Cardiac muscle cell (in vitro differentiated cells and primary cell): Measurements from ENCODE around the gene EARS2. TPM values are rescaled to one million over a fixed set of nuclear protein-coding genes. Genes with fewer than 3 reads are reported as not detected.

ENCODE experiments used
- DNase-seq, 2 donors: peaks; one replicate each; pipeline versions ENCODE4 v3.0.0 to v3.0.0-alpha.2; 2010 to 2017; ENCODE audit warnings: low read depth in 1 of 2, low spot score in 1 of 2
- H3K27ac ChIP-seq: fragments of 200-600 bp; sonication (generic); 2 replicates; pipeline ENCODE4 v1.5.1; 2016
- H3K27me3 ChIP-seq: fragments of 200-600 bp; sonication (generic); 2 replicates; pipeline ENCODE4 v1.6.0; 2016; ENCODE audit warnings: control low read depth
- H3K36me3 ChIP-seq: fragments of 200-600 bp; sonication (generic); 2 replicates; pipeline ENCODE4 v1.5.1; 2016; ENCODE audit warnings: control low read depth
- H3K4me1 ChIP-seq: fragments of 200-600 bp; sonication (generic); 2 replicates; pipeline ENCODE4 v1.8.1; 2017; ENCODE audit warnings: low read depth, mild to moderate bottlenecking, mixed run types
- H3K4me3 ChIP-seq: fragments of 200-600 bp; sonication (generic); 2 replicates; pipeline ENCODE4 v1.5.1; 2016; ENCODE audit warnings: mild to moderate bottlenecking
- H3K9me3 ChIP-seq: fragments of 200-600 bp; sonication (generic); 2 replicates; pipeline ENCODE4 v1.5.1; 2017; ENCODE audit warnings: low read depth, mild to moderate bottlenecking, control low read depth
- CTCF ChIP-seq: IDR thresholded peaks from 2 replicates; pipeline ENCODE4 v1.5.1; 2012; ENCODE audit warnings: low read depth, mild to moderate bottlenecking, low read length
- polyA plus RNA-seq: library from polyadenylated mRNA; unstranded; fragments of >200 nt; fragmentation: Nextera tagmentation; extraction: Ambion mirVana; gene quantifications from 2 replicates; pipeline ENCODE4 v1.2.1, GENCODE V29; 2016
- total RNA-seq: library from RNA; depleted of rRNA; stranded (reverse); fragments of >200 nt; gene quantifications from 2 replicates; pipeline ENCODE4 v1.2.3, GENCODE V29; 2016

The EARS2 gene
- total and polyA plus RNA-seq, 2 experiments from 2014 or later, result 23.3 to 57.2 TPM

GRCh38 chr16:23539984-23540816 lies 16.9 kb downstream of the EARS2 start:
- no peaks in the 10 kb centered on the region for H3K9me3 ChIP-seq
- no peak for TF ChIP-seq CTCF
- no peaks in the 10 kb centered on the region for H3K4me1 ChIP-seq
- no peak for DNase-seq
- no peak overlapping the region for H3K27ac ChIP-seq
- H3K4me3 ChIP-seq, result no peak overlapping the region
- no peaks in the 10 kb centered on the region for H3K27me3 ChIP-seq
- H3K36me3 ChIP-seq, result peaks cover 27% of the 10 kb centered on the region

GRCh38 chr16:23538919-23539278 lies 18.3 kb downstream of the EARS2 start:
- peaks cover 29% of the 10 kb centered on the region for H3K36me3 ChIP-seq
- no peak for DNase-seq
- no peaks in the 10 kb centered on the region for H3K27me3 ChIP-seq
- no peak for TF ChIP-seq CTCF
- H3K27ac ChIP-seq, result no peak overlapping the region
- H3K4me1 ChIP-seq, result no peaks in the 10 kb centered on the region
- no peaks in the 10 kb centered on the region for H3K9me3 ChIP-seq
- H3K4me3 ChIP-seq, result no peak overlapping the region

GRCh38 chr16:23537390-23537789 lies 19.8 kb downstream of the EARS2 start:
- Histone ChIP-seq H3K27ac (no peak overlapping the region), H3K36me3 (peaks cover 32% of the 10 kb centered on the region), H3K4me1 (no peaks in the 10 kb centered on the region), H3K4me3 (no peak overlapping the region), H3K9me3 (no peaks in the 10 kb centered on the region), H3K27me3 (no peaks in the 10 kb centered on the region)
- DNase-seq, result no peak
- no peak for TF ChIP-seq CTCF

- Histone ChIP-seq H3K27me3 (no peaks in the 10 kb centered on the region), H3K4me3 (no peak overlapping the region), H3K27ac (no peak overlapping the region), H3K9me3 (no peaks in the 10 kb centered on the region), H3K36me3 (peaks cover 35% of the 10 kb centered on the region), H3K4me1 (no peaks in the 10 kb centered on the region)
- DNase-seq, result no peak
- no peak for TF ChIP-seq CTCF
Measured at GRCh38 chr16:23535901-23536300, 21.2 kb downstream of the EARS2 start.

- no peak overlapping the region for H3K4me3 ChIP-seq
- DNase-seq, result no peak
Measured at GRCh38 chr16:23534868-23535860, 22.0 kb downstream of the EARS2 start.

More at GRCh38 chr16:23534868-23535860, 22.0 kb downstream of the EARS2 start:
- Histone ChIP-seq H3K27me3 (no peaks in the 10 kb centered on the region), H3K9me3 (no peaks in the 10 kb centered on the region), H3K4me1 (no peaks in the 10 kb centered on the region), H3K36me3 (peaks cover 29% of the 10 kb centered on the region), H3K27ac (no peak overlapping the region)
- TF ChIP-seq CTCF, result no peak
